Putamen (tissue), 1 donor: Measurements from ENCODE around the gene PIP5K1C.

ENCODE experiments used
- DNase-seq: peaks from one replicate; pipeline ENCODE4 v3.0.0-alpha.2; 2016; ENCODE audit warnings: low spot score

Gene PIP5K1C

DNA sequence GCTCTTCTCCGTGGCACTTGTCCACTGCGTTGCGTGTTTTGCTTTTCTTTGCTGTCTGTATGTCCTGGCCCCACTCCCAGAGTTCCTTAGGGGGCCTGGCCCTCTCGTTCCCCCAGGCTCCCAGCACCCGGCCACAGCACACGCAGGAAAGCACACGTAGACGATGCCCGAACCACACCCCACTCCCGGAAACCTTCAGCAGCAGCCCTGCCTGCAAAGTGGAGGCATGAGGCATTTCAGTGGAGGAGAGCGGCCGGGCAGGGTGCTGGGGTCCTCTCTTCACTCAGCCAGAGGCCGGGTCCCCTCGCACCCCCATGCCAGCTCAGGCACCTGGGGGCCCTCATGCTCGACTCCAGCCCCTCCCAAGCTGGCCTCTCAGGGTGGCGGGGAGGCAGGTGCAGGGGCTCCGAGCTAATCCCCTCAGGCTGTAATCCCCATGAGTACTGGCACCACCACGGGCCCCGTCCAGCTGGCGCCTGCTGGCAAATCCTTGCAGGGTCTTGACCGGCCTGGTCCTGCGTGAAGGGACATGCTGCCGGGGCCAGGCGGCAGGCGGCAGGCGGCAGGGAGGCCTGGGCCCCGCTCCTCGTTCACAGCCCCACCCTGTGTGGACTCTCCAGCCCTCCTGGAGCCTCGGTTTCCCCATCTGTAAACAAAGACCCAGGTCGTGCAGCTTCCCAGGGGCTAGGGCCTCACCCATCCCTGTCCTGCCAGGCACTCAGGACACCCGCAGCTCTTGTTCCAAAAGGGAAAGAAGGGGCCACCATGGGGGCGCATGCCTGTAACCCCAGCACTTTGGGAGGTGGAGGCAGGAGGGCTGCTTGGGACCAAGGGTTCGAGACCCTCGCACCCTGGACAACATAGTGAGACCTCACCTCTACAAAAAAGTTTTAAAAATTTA, 7.0 kb downstream of the PIP5K1C start:
- DNase-seq, result no peak

DNA sequence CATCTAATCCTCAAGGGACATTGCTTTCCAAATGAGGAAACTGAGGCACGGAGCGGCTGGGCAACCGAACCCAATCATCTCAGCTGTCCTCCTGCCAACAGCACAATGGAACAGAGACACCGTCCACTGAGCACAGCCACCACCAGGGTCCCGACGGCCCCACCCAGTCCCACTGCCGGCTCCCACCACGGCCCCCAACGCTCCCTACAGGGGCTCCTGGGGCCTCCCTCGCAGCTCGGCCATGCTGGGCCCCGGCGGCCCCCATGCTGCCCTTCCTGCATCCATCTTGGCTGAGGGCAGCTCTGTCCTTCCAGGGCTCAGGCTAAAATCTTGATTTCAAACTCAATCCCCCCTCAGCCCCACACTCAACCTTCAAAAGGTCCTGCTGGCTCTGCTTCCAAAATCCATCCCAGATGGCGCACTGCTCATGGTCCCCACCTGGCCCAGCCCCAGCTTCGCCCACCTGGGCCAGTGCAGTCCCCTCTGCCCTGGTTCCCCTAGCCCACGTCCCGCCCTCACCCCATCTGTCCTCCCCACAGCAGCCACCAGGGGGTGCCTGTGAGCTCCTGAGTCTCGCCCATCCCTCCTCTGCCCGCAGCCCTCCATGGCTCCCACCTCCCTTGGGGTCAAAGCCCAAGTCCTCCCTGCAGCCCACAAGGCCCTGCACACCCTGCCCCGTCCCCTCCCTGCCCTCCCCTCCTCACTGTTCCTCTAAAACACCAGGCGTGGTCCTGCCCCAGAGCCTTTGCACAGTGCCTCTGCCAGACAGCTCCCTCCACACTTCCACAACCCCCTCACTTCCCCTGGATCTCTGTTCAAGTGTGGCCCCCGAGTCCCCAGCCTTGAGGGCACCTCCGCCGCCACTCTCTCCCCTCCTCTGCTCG, 7.9 kb downstream of the PIP5K1C start:
- DNase-seq, result no peak

GRCh38 chr19:3691726-3692125, 8.5 kb downstream of the PIP5K1C start:
- DNase-seq, result no peak

DNA sequence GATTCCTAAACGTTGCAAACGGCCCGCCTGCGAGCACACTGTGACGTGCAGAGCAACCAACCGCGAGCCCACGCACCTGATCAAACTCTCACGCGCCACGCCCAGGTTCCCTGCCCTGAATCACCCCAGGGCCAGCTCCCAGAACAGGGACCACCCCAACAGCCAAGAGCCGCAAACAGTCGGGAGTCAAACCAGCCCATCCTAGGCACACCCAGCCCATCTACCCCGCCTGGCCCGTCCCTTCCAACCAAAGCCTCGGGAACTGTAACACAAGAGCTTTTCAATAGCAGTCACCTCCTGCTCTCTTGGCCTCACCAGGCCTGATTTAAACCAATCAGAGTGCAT, 8.9 kb downstream of the PIP5K1C start:
- DNase-seq, result no peak

- no peak for DNase-seq
Observed at GRCh38 chr19:3690551-3691371, 9.5 kb downstream of the PIP5K1C start.

DNA sequence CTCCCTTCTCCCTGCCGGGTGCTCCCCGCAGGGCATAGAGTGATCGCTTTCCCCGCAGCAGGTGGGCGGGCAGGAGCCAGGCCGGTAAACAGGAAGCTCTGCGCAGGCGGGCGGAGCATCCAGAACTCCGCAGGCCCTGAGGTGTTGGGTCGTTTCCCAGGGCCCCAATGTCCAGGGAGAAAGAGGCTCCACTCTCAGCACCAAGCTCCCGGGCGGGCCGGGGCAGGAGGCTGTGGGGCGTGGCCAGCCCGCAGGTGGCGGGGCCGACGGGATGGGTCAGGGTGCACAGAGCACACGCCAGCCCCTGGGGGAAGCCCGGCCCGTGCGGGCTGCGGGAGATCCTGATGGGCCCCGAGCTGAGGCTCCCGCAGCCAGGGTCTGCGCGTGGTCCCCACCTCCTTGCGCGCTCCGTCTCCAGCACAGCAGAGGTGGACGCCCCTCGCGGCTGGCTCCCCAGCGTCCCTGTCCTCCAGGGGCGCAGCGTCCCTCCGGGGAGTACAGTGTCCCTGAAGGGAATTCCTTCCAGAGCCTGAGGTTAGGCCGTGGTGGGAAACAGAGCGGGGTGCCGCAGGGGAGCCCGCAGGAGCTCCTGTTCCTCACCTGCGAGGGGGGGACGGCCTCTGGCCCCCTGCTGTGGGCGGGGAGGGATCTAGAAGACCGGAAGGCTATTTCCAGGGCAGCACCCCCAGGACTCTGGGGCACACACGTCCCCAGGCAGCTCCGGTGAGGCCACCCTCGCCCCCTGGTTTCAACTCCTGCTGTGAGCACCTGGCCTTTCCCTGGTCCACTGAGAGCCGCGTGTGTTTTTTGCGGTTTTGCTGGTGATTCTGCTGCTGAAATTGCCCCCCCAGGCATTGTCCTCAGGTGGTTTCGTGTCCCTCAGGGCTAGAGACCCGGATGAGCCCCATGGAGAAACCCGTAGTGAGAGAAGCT, 12.2 kb downstream of the PIP5K1C start:
- DNase-seq, result no peak

- no peak for DNase-seq
Observed at GRCh38 chr19:3687393-3687773, 12.9 kb downstream of the PIP5K1C start.

GRCh38 chr19:3684817-3685410, 15.4 kb downstream of the PIP5K1C start:
- no peak for DNase-seq

DNA sequence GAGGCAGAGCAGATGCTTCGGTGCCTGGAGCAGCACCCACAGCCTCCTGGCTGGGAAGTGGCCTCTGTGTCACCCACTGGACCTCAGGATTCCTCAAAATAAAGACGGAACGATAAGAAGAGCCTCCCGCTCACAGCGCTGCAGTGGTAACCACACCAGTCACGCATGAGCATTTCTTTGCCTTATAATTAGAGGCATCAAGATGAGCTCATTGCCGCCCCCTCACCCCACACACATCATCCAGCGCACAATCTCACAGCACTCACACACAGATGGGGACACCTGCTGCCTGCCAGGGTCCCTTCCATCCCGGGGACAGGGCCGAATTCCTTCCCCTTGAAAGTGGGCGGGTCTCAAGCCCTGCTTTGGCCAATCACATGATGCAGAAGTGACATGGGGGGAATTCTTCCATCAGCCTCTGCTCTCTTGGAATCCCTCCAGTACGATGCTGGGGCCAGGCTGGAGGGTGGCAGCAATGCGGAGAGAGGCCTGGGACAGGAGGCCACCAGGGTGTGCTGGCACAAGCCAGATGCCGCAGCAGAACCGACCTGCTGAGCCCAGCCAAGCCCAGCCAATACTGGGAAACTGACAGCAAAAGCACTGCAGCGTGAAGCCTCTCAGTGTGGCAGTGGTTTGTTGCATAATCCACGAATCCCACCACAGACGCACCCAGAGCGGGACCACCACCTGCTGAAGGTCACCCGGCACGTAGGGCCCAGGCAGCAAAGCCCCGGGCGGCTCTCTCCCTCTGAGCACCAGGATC, 16.0 kb downstream of the PIP5K1C start:
- no peak for DNase-seq

- no peak for DNase-seq
Observed at GRCh38 chr19:3683405-3684053, 16.7 kb downstream of the PIP5K1C start.

- DNase-seq, result no peak
Observed at GRCh38 chr19:3682741-3683404, 17.4 kb downstream of the PIP5K1C start.

GRCh38 chr19:3682286-3682685, 18.0 kb downstream of the PIP5K1C start:
- no peak for DNase-seq

DNA sequence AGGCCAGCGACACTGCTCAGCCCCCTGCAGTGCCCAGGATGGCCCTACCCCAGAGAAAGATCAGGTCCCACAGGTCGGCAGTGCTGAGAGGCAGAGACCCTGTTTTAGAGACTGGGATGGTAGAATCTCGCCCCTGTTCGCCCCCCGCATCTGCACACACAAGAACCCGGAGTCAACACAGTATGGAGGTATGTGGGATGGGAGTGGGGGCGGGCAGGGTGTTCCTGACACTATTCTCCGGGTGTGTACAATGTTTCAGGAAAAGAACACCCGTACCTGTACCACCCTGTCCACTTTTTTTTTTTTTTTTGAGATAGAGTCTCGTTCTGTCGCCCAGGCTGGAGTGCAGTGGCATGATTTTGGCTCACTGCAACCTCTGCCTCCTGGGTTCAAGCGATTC, 19.3 kb downstream of the PIP5K1C start:
- DNase-seq, result no peak

GRCh38 chr19:3679581-3679980, 20.7 kb downstream of the PIP5K1C start:
- DNase-seq, result no peak

- no peak for DNase-seq
Observed at GRCh38 chr19:3679138-3679537, 21.1 kb downstream of the PIP5K1C start.

GRCh38 chr19:3678188-3678587, 22.1 kb downstream of the PIP5K1C start:
- no peak for DNase-seq

GRCh38 chr19:3674784-3675543, 25.3 kb downstream of the PIP5K1C start:
- no peak for DNase-seq
